K562 (cell line): ENCODE measurements around the gene CCSER2. TPM values are rescaled to one million over a fixed set of nuclear protein-coding genes. Genes with fewer than 3 reads are reported as not detected.

Source experiments
- ATAC-seq: fragments of 200-7000 bp; cut with Tn5 transposase; 3 replicates; pipeline ENCODE4 v1.9.1; 2020; ENCODE audit warnings: moderate library complexity
- BruUV-seq: library from RNA; stranded (reverse); fragments of 400-500 nt; replicated peaks from 2 replicates; lab custom pipeline; 2021; lab: Mats Ljungman, UMichigan
- CTCF ChIA-PET: fragments of 300-600 bp; formaldehyde crosslinking; extraction: SDS; loops from one replicate; lab custom pipeline; 2021; ENCODE audit warnings: low intra/inter-chr PET ratio; lab: Yijun Ruan, JAX
- POLR2A ChIA-PET: fragments of 300-600, 350-650 bp; sonication (Branson Sonifier 250); formaldehyde crosslinking; extraction: SDS; loops from one replicate; lab custom pipeline; 2021; ENCODE audit warnings: antibody characterized with exemption, inconsistent platforms; lab: Yijun Ruan, JAX
- DNase-seq, 4 experiments: peaks; one replicate each; pipeline versions ENCODE4 v3.0.0 to v3.0.0-alpha.2; 2011 to 2018; ENCODE audit warnings: low spot score in 3 of 4, mixed read lengths in 3 of 4; ENCODE audit errors: extremely low read depth in 1 of 4
- FAIRE-seq: peaks from 2 replicates; lab custom pipeline; 2011; peaks lifted over from hg19 to GRCh38; lab: Jason Lieb, UNC
- H2AFZ ChIP-seq: 2 replicates; pipeline ENCODE4 v1.6.0; 2011; ENCODE audit warnings: low read depth, low read length, control low read depth, inconsistent platforms
- H3K27ac ChIP-seq: fragments of 200-600 bp; 3 replicates; pipeline ENCODE4 v1.8.0; 2011; ENCODE audit warnings: low read depth, mild to moderate bottlenecking, control low read depth, inconsistent platforms, low read length, moderate library complexity, mixed read lengths; ENCODE audit errors: extremely low read depth
- H3K27me3 ChIP-seq, 2 experiments: fragments of 300-600 bp in 1 of 2; 2 replicates in 1 of 2; 3 replicates in 1 of 2; pipeline versions ENCODE4 v1.6.0 to v1.8.0; 2011; ENCODE audit warnings: inconsistent platforms in 2 of 2, low read length in 2 of 2, mild to moderate bottlenecking in 1 of 2, mixed read lengths in 1 of 2, moderate library complexity in 1 of 2; ENCODE audit not compliant: control insufficient read depth in 2 of 2, insufficient read depth in 2 of 2
- H3K36me3 ChIP-seq: fragments of 300-600 bp; 3 replicates; pipeline ENCODE4 v1.8.0; 2011; ENCODE audit warnings: mild to moderate bottlenecking, low read length, inconsistent platforms; ENCODE audit not compliant: control insufficient read depth, insufficient read depth
- H3K4me1 ChIP-seq, 2 experiments: fragments of 200-600 bp in 1 of 2; replicated peaks in 1 of 2; 2 replicates in 1 of 2; 3 replicates in 1 of 2; pipeline versions ENCODE4 v1.5.1 to v1.8.0; 2011; ENCODE audit warnings: inconsistent platforms in 2 of 2, low read length in 2 of 2, mild to moderate bottlenecking in 1 of 2, mixed read lengths in 1 of 2, moderate library complexity in 1 of 2; ENCODE audit not compliant: control insufficient read depth in 2 of 2, insufficient read depth in 2 of 2
- H3K4me2 ChIP-seq: 2 replicates; pipeline ENCODE4 v1.6.1; 2011; ENCODE audit warnings: low read length, control low read depth, inconsistent platforms, mixed read lengths; ENCODE audit not compliant: insufficient read depth
- H3K4me3 ChIP-seq: fragments of 200-600 bp; sonication (generic), shearing (Covaris generic); 2 replicates; pipeline ENCODE4 v1.5.1; 2016; ENCODE audit warnings: control low read depth, inconsistent platforms
- H3K79me2 ChIP-seq: fragments of 200-600 bp; 3 replicates; pipeline ENCODE4 v1.8.0; 2011; ENCODE audit warnings: low read length, inconsistent platforms; ENCODE audit not compliant: control insufficient read depth, insufficient read depth
- H3K9ac ChIP-seq, 2 experiments: 2 replicates each; pipeline versions ENCODE4 v1.6.0 to v1.6.1; 2011; ENCODE audit warnings: low read depth in 2 of 2, low read length in 2 of 2, control low read depth in 1 of 2, inconsistent platforms in 1 of 2, mild to moderate bottlenecking in 1 of 2, mixed read lengths in 1 of 2; ENCODE audit not compliant: insufficient read depth in 1 of 2
- H3K9me1 ChIP-seq: one replicate; pipeline ENCODE4 v1.6.0; 2011; ENCODE audit warnings: inconsistent platforms, mild to moderate bottlenecking, low read length, moderate library complexity; ENCODE audit not compliant: control insufficient read depth, insufficient read depth
- H3K9me3 ChIP-seq: replicated peaks from 2 replicates; pipeline ENCODE4 v1.5.1; 2011; ENCODE audit warnings: low read depth, low read length, inconsistent platforms; ENCODE audit not compliant: control insufficient read depth, insufficient read depth
- H4K20me1 ChIP-seq: replicated peaks from 2 replicates; pipeline ENCODE4 v1.6.1; 2011; ENCODE audit warnings: low read length, inconsistent platforms, mixed read lengths; ENCODE audit not compliant: control insufficient read depth, insufficient read depth
- CHD1 ChIP-seq: fragments of 200-600 bp; sonication (generic); IDR thresholded peaks from one replicate; pipeline ENCODE4 v1.6.1; 2012; ENCODE audit warnings: mild to moderate bottlenecking, moderate library complexity, low read length, inconsistent platforms
- ERF ChIP-seq: fragments of 450-650 bp; formaldehyde crosslinking; IDR thresholded peaks from 2 replicates; pipeline ENCODE4 v1.4.0; 2020; ENCODE audit warnings: mild to moderate bottlenecking, mixed read lengths
- JUND ChIP-seq, 2 experiments: IDR thresholded peaks; 2 replicates in 1 of 2; 3 replicates in 1 of 2; pipeline ENCODE4 v1.6.1; 2011; ENCODE audit warnings: borderline replicate concordance in 2 of 2, low read depth in 2 of 2, low read length in 2 of 2, improper control_type of control experiment in 1 of 2, missing biosample characterization in 1 of 2, missing genetic modification characterization in 1 of 2, missing genetic modification reagents in 1 of 2
- RAD21 ChIP-seq, 2 experiments: fragments of 250-450 bp in 1 of 2; fragments of 450-650 bp in 1 of 2; sonication (Bioruptor Pico) in 1 of 2; formaldehyde crosslinking in 1 of 2; IDR thresholded peaks in 1 of 2; conservative IDR thresholded peaks in 1 of 2; 2 replicates each; pipeline versions ENCODE4 v1.4.0 to v1.8.0; 2020 to 2022; ENCODE audit warnings: mild to moderate bottlenecking in 2 of 2, moderate library complexity in 1 of 2
- RBM15 ChIP-seq: fragments of 200-400 bp; formaldehyde crosslinking; IDR thresholded peaks from 2 replicates; pipeline ENCODE4 v1.6.1; 2018; ENCODE audit warnings: mild to moderate bottlenecking, low read length, moderate library complexity; ENCODE audit not compliant: insufficient read depth
- ZNF311 ChIP-seq: fragments of 250-450 bp; sonication (Bioruptor Pico); IDR thresholded peaks from 2 replicates; pipeline ENCODE4 v1.4.0; 2020; ENCODE audit warnings: mild to moderate bottlenecking, moderate library complexity
- WGBS: fragments of 100-300 bp; shearing (Covaris generic); methylation state at CpG from one replicate; pipeline ENCODE4 v1.1.6; 2016; ENCODE audit warnings: low coverage, mixed read lengths; ENCODE audit not compliant: insufficient coverage; ENCODE audit errors: missing lambda C conversion rate; 5-methylcytosine and 5-hydroxymethylcytosine counted together
- in situ Hi-C: fragments of 300-500 bp; cut with MboI; formaldehyde crosslinking; loops from 4 replicates; pipeline ENCODE4 v1.15.0; 2018; ENCODE audit warnings: inconsistent platforms, mixed read lengths
- intact Hi-C: fragments of 100-400 bp; cut with micrococcal nuclease; formaldehyde crosslinking; loops from 2 replicates; pipeline ENCODE4 v1.14.2; 2022
- polyA plus RNA-seq, 8 experiments: library from polyadenylated mRNA; depleted of rRNA in 4 of 8; stranded (reverse) in 5 of 8; unstranded in 3 of 8; fragments of >200 nt; fragmentation: Nextera tagmentation in 2 of 8; fragmentation: Illumina TruSeq in 1 of 8; extraction: Ambion mirVana in 2 of 8; extraction: Trizol in 1 of 8; gene quantifications; 2 replicates each; pipeline versions ENCODE4 v1.2.1 to v1.2.3, GENCODE V29; 2011 to 2014; ENCODE audit warnings: inconsistent platforms in 1 of 8, missing spikeins in 1 of 8
- total RNA-seq, 7 experiments: library from RNA; depleted of rRNA in 6 of 7; stranded (reverse); fragments of >200 nt in 6 of 7; fragmentation: Illumina TruSeq in 2 of 7; extraction: Trizol in 2 of 7; gene quantifications; 2 replicates each; pipeline versions ENCODE4 v1.2.1 to v1.2.3, GENCODE V29; 2011 to 2021; ENCODE audit warnings: low replicate concordance in 1 of 7
- TF ChIP-seq, protein P1 (sequence below), 2 experiments: fragments of 450-650 bp; conservative IDR thresholded peaks; 2 replicates each; pipeline ENCODE4 v1.6.1; 2017; ENCODE audit warnings: mild to moderate bottlenecking in 2 of 2, moderate library complexity in 2 of 2
- TF ChIP-seq, protein P2 (sequence below): sonication (generic); formaldehyde crosslinking; IDR thresholded peaks from 2 replicates; pipeline ENCODE4 v1.8.0; 2022; ENCODE audit warnings: mild to moderate bottlenecking, low read depth, missing genetic modification reagents
- TF ChIP-seq, protein P3 (sequence below): sonication (generic); formaldehyde crosslinking; IDR thresholded peaks from 2 replicates; pipeline ENCODE4 v1.8.0; 2023; ENCODE audit warnings: missing genetic modification reagents, mild to moderate bottlenecking, borderline replicate concordance
- TF ChIP-seq, protein P4 (sequence below): fragments of 450-650 bp; conservative IDR thresholded peaks from 2 replicates; pipeline ENCODE4 v1.6.1; 2016; ENCODE audit warnings: missing genetic modification characterization, low read depth, mild to moderate bottlenecking, control low read depth, missing compliant biosample characterization

CCSER2 gene
- total and polyA plus RNA-seq, 9 of the 15 experiments (the other 6 are each of a cell fraction or from before 2014, with no cell fraction given) = 2.7 to 15.1 (median 9.7) TPM

DNA sequence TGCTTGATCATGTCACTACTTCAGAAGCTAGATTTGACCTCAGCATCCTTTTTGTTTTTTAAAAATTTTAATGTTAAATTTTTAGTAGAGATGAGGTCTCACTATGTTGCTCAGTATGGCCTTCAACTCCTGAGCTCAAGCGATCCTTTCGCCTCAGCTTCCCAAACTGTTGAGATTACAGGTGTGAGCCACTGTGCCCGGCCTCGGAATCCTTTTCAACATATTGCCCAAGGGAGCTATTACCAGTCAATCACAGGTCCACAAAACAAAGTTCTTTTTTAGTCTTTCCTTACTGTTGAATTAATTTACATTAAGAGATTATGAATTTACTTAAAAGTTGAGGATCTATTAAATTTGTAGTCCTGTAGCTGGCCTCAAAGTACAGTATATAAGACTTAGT, 37.7 kb downstream of the CCSER2 start:
- Histone ChIP-seq H3K79me2 (no peaks in the 10 kb centered on the region), H3K36me3 (peaks cover 2% of the 10 kb centered on the region; the same call in 1 of the 3 replicates), H3K4me1 (no peaks in the 10 kb centered on the region), H2AFZ (no peak overlapping the region), H3K9me1 (no peaks in the 10 kb centered on the region), H3K9me3 (no peaks in the 10 kb centered on the region), H3K27me3 (no peaks in the 10 kb centered on the region), H4K20me1 (no peaks in the 10 kb centered on the region), H3K4me3 (no peak overlapping the region), H3K4me2 (no peak overlapping the region), H3K9ac (no peak overlapping the region), H3K27ac (no peak overlapping the region)
- ATAC-seq (no peak), FAIRE-seq (no peak), DNase-seq (no peak)
- 95% methylated on average over 4 of the region's 4 CpGs for WGBS
- intact Hi-C loops (no loop called here), in situ Hi-C loops (no loop called here)
- POLR2A ChIA-PET = interaction anchor here (0.6 to 1.1 kb wide), 2 partner anchors 11 to 157 kb away, joined by 3 read pairs; no protein-coding TSS in a partner anchor
- BruUV-seq = no TSS peak
- CTCF ChIA-PET = no interaction called here
- TF ChIP-seq JUND (IDR thresholded peaks at IDR 0.05; ENCODE audit: borderline replicate concordance, low read depth, low read length) (no peak), JUND (tag; IDR thresholded peaks at IDR 0.05; ENCODE audit: borderline replicate concordance, low read depth, low read length) (no peak), CHD1 (no peak), RAD21 (CRISPR knock-in tag; conservative IDR thresholded peaks at IDR 0.05 in 1 of 2, IDR thresholded peaks at IDR 0.05 in 1 of 2) (no peak), ERF (CRISPR knock-in tag) (no peak), RBM15 (no peak), ZNF311 (CRISPR knock-in tag) (no peak)
- TF ChIP-seq, protein P1, sequence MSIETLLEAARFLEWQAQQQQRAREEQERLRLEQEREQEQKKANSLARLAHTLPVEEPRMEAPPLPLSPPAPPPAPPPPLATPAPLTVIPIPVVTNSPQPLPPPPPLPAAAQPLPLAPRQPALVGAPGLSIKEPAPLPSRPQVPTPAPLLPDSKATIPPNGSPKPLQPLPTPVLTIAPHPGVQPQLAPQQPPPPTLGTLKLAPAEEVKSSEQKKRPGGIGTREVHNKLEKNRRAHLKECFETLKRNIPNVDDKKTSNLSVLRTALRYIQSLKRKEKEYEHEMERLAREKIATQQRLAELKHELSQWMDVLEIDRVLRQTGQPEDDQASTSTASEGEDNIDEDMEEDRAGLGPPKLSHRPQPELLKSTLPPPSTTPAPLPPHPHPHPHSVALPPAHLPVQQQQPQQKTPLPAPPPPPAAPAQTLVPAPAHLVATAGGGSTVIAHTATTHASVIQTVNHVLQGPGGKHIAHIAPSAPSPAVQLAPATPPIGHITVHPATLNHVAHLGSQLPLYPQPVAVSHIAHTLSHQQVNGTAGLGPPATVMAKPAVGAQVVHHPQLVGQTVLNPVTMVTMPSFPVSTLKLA (conservative IDR thresholded peaks at IDR 0.05) = no peak
- TF ChIP-seq, protein P2, sequence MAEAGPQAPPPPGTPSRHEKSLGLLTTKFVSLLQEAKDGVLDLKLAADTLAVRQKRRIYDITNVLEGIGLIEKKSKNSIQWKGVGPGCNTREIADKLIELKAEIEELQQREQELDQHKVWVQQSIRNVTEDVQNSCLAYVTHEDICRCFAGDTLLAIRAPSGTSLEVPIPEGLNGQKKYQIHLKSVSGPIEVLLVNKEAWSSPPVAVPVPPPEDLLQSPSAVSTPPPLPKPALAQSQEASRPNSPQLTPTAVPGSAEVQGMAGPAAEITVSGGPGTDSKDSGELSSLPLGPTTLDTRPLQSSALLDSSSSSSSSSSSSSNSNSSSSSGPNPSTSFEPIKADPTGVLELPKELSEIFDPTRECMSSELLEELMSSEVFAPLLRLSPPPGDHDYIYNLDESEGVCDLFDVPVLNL = no peak
- TF ChIP-seq, protein P3, sequence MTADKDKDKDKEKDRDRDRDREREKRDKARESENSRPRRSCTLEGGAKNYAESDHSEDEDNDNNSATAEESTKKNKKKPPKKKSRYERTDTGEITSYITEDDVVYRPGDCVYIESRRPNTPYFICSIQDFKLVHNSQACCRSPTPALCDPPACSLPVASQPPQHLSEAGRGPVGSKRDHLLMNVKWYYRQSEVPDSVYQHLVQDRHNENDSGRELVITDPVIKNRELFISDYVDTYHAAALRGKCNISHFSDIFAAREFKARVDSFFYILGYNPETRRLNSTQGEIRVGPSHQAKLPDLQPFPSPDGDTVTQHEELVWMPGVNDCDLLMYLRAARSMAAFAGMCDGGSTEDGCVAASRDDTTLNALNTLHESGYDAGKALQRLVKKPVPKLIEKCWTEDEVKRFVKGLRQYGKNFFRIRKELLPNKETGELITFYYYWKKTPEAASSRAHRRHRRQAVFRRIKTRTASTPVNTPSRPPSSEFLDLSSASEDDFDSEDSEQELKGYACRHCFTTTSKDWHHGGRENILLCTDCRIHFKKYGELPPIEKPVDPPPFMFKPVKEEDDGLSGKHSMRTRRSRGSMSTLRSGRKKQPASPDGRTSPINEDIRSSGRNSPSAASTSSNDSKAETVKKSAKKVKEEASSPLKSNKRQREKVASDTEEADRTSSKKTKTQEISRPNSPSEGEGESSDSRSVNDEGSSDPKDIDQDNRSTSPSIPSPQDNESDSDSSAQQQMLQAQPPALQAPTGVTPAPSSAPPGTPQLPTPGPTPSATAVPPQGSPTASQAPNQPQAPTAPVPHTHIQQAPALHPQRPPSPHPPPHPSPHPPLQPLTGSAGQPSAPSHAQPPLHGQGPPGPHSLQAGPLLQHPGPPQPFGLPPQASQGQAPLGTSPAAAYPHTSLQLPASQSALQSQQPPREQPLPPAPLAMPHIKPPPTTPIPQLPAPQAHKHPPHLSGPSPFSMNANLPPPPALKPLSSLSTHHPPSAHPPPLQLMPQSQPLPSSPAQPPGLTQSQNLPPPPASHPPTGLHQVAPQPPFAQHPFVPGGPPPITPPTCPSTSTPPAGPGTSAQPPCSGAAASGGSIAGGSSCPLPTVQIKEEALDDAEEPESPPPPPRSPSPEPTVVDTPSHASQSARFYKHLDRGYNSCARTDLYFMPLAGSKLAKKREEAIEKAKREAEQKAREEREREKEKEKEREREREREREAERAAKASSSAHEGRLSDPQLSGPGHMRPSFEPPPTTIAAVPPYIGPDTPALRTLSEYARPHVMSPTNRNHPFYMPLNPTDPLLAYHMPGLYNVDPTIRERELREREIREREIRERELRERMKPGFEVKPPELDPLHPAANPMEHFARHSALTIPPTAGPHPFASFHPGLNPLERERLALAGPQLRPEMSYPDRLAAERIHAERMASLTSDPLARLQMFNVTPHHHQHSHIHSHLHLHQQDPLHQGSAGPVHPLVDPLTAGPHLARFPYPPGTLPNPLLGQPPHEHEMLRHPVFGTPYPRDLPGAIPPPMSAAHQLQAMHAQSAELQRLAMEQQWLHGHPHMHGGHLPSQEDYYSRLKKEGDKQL (CRISPR knock-in tag) = no peak
- TF ChIP-seq, protein P4, sequence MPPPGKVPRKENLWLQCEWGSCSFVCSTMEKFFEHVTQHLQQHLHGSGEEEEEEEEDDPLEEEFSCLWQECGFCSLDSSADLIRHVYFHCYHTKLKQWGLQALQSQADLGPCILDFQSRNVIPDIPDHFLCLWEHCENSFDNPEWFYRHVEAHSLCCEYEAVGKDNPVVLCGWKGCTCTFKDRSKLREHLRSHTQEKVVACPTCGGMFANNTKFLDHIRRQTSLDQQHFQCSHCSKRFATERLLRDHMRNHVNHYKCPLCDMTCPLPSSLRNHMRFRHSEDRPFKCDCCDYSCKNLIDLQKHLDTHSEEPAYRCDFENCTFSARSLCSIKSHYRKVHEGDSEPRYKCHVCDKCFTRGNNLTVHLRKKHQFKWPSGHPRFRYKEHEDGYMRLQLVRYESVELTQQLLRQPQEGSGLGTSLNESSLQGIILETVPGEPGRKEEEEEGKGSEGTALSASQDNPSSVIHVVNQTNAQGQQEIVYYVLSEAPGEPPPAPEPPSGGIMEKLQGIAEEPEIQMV (tag) = no peak
